NCI-H1417 treated with DMSO at 0.1 percent for 48 hours (cell line): ENCODE results near the gene CDC73.

Experiments
- DNase-seq: peaks from one replicate; lab custom pipeline; 2025; lab: John Stamatoyannopoulos, UW

Gene CDC73

DNA sequence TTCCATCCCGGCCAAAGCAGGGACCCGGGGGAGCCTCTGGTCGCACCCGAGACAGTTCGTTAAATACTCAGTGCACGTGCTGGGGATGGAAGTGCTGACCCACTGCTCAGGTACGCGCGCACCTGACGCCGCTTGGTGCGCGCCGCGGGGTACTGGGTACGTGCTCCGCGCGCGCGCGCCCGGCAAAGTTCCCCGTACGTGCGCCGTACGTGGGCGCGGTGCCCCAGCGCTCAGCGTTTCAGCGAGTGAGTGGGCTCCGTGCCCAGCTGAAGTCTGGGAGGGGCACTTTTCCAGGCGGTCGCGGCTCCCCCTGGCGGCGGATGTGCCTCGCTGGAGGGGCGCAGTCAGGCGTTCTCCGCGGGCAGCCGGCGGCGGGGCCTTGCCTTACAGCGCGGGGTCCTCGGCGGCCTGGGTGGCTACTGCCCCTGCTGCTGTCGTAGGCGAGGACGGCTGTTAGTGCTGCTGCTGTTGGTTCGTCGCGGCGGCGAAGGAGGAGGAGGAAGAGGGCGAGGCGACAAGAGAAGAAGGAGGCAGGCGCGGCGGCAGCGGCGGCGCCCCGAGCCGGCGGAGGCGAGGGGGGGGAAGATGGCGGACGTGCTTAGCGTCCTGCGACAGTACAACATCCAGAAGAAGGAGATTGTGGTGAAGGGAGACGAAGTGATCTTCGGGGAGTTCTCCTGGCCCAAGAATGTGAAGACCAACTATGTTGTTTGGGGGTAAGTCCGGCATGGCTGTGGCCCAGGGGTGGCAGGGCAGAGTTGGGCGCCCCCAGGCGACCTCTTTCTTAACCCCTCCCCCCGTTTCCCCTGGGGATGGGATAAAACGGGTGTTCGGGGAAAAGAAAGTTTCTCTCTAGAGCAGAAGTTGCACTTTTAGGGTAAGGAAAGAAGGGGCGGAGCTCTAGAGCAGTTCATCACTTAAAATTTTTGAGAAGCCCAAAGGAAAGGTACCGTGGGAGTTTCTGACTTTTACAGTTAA, at the start of gene CDC73:
TSS of gene CDC73 (plus strand) at position 416 of the 978 bp plus-strand sequence. CDS start at position 586, 170 bp downstream.
- peak; percentile 94 for DNase-seq

DNA sequence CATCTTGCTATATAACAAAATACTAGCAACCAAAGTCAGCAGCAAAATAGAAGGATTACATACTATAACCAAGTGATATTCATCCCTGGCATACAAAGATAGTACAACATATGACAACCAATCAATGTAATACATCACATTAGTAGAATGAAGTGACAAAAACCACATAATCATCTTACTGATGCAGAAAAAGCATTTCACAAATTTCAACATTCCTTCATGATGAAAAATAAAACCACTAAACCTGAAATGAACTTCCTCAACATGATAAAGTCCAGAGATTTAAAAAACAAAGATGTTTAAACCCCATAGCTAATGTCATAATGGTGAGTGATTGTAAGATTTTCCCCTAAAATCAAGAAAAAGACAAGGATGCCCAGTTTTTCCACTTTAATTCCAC, 43.8 kb upstream of the CDC73 start:
- DNase-seq = no peak

DNA sequence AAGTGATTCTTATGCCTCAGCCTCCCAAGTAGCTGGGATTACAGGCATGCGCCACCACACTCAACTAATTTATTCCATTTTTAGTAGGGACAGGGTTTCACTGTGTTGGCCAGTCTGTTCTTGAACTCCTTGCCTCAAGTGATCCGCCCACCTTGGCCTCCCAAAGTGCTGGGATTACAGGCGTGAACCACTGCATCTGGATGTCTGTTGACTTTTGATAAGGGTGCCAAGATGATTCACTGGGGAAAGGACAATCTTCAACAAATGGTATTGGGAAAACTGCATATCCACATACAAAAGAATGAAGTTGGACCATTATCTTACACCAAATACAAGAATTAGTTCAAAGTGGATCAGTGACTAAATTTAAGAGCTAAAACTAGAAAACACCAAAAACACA, 42.6 kb upstream of the CDC73 start:
- no peak for DNase-seq

DNA sequence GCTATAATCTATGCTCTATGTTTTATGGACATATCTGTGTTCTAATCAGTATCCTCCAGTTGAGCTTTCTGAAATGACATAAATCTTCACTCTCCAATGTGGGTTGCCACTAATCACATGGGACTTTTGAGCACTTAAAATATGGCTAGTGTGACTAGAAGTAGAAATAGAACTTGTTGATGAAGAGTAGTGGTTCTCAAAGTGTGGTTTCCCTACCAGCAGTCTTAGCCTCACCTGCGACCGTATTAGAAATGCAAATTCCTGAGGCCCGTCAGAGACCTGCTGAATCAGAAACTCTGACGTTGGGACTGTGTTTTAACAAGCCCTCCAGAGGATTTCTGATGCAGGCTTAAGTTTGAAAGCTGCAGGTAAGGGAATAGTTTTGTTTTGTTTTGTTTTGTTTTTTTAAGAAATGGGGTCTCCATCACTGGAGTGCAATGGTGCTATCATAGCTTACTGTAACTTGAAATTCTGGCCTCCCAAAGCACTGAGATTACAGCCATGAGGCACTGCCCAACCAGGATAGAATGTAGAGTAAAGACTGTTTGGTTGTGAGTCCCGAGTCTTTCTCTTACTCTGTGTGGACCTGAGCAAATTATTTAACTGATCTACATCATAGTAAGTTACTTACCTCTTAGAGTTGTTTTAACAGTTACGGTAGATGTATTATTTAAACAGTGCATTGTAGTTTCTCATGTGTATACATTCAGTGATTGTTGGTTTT, 38.3 kb upstream of the CDC73 start:
- no peak for DNase-seq

DNA sequence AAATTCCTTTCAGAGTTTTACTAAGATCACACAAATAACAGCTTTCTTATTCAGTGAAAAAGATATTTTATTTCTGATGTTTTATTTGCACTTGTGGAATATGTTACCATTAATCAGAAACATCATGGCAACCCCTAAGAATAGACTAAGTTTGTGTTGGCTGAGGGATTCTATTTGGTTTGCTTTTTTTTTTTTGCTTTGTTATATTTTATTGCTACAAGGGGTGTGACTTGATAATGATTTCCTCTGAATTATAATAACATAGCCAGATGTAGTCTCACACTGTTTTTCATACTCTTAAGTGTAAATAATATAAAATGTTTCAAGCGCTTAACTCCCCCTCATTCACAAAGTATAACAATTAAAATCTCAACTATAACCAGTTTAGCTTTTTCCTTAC, 36.6 kb upstream of the CDC73 start:
- no peak for DNase-seq

DNA sequence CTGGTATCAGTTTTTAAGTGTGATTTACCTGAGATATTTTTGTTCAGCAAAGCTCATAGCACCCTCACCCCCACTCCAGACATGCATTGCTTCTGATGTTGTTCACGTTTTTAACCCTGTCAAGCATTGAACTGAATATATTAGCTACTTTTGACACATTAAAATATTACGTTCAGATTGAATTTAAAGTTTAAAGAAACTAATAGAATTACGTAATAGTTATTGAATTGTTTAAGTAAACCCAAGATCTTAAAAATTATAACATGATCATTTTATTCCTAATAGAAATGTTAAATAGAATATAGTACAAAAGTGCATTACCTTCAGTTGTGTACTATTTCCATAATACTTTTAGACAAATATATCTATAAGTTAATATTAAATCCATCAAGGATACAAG, 35.5 kb upstream of the CDC73 start:
- no peak for DNase-seq

DNA sequence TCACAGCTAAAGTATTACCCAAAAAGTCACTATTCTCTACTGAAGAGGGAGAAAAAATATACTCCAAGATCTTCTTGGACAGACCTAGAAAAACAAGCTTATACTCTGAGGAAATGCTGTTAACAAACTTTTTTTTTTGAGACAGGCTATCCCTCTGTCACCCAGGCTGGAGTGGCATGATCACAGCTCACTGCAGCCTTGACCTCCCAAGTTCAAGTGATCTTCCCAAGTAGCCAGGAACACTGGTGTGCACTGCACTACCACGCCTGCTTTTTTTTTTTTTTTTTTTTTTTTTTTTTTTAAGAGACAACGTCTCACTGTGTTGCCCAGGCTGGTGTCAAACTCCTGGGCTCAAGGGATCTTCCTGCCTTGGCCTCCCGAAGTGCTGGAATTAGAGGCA, 33.9 kb upstream of the CDC73 start:
- DNase-seq = no peak

DNA sequence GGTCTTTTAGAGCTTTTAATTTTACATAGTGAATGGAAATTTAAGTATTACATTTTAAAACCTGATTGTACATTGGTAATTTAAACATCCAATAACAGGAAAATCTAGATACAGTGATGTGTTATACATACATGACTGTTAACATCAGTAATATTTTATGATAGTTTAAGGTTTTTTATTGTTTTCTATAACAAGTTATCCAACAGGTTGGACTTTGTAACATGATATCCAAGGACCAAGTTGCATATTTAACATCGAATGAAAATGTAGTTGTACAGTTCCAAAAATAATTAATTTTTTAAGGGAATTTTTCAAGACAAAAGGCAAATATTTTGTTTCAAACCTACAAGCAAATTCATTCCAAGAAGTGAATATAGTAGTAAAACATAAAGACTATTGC, 31.0 kb upstream of the CDC73 start:
- no peak for DNase-seq

DNA sequence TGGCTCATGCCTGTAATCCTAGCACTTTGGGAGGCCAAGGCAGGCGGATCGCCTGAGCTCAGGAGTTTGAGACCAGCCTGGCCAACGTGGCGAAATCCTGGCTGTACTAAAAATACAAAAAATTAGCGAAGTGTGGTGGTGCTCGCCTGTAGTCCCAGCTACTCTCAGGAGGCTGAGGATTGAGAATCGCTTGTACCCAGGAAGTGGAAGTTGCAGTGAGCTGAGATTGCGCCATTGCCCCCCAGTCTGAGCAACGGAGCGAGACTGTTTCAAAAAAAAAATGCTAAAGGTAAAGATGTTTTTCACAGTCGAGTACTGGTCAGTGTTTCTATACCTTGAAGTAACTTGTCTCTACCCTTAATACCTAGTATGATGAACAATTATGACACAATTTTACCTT, 27.7 kb upstream of the CDC73 start:
- no peak for DNase-seq

DNA sequence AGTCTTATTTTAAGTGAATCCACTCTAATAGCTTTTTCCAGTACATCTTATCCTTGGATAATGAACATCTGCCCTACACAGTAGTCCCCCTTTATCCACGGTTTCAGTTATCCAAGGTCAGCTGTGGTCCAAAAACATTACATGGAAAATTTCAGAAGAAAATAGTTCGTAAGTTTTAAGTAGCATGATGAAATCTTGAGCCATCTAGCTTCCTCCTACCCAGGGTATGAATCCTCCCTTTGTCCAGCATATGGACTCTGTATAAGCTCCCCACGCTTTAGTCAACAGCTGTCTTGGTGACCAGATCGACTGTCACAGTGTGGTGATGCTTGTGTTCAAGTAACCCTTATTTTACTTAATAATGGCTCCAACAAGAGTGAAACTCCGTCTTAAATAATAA, 19.2 kb upstream of the CDC73 start:
- no peak for DNase-seq

DNA sequence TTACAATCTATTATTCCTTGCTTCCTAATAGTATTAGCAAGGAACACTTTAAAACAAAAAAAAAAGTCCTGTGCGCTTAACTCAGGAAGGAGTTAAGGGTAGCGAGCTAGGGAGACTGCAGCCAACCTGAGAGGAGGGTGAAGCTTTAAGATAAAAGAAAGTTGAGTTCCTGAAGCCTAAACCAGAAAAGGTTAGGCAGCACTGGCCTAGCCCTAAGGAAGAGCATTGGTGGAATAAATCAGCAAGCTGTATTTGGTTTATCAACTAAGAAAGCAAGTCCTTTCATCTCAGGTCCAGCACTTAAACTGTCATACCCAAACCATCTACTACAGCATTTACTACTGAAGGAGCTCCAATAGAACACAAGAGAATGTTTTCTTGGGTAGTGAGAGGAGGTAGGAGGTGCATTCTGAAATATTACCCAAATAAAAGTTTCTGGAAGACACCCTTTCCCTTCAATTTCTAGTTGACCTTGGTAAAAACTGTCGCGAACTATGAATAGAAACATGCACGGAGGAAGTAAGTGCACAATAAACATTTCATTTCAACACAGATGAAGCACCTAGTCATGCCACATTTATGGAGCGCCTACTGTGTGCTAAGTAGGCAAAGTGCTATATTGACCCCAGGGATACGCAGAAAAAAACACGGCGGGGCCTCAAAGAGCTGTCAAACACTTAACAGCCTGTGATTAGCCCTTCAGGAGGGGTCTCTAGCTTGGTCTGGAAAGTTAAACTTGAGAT, 17.9 kb upstream of the CDC73 start:
- DNase-seq = no peak

DNA sequence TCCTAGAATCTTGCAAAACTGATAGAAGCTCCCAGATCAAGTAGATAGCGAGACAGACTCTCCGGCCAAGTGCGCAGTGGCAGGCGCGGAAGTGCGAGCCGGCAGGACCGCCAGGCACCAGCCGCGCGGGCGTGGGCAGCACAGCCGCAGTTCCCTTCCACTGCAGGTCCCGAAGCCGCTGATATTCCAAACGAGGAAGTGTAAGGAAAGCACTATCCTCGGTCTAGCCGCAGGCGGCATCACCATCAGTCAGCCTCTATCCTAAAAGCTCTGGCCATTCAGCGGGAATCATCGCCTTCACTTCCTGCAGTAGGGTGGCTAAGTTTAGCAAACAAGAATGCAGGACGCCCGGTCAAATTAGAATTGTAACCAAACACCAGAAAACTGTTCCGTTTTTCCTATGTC, 17.3 kb upstream of the CDC73 start:
- no peak for DNase-seq

DNA sequence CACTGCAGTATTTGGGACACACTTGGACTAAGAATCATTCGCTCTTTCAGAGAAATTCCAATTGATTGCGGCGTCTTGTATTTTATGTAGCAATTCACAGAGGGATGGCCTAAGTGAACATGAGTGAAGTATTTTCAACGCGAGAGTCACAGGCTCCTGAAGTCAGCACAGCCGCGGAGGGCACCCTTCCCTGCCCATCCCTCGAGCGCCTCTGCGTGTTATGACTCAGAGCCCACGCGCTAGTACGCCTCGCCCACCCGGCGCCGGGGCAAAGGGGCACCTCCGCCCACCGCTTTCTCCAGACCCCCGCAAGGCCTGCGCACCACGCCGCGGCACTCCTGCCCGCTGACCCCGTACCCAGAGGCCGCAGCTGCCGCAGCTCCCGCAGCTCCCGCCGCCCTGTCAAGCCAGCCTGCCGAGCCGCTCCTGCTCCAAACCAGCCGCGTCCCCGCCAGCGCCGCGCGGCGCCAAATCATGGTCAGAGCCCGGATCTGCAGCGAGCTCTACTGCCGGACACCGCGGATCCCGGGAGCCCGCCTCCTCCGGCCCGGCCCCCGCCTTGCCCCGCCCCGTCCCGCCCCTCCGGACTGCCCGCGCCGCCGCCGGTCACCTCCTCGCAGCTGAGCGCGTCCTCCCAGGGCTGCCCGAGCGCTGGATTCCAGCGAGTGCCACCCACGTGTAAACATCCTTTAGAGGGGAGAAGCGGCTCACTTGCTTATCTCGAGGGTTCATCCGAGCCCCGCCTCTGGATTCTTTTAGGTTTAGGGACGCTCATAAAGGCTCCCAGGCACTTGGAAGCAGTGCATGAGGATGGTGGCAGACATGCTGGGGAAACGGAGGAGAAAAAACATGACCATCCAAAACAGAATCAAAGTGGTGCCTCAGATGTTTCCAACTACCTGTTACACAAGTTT, 16.7 kb upstream of the CDC73 start, which contains the start of gene GLRX2:
TSS of gene GLRX2 (minus strand) at position 508 of the 914 bp plus-strand sequence. CDS start at position 476, 32 bp downstream.
- peak; percentile 46 for DNase-seq

DNA sequence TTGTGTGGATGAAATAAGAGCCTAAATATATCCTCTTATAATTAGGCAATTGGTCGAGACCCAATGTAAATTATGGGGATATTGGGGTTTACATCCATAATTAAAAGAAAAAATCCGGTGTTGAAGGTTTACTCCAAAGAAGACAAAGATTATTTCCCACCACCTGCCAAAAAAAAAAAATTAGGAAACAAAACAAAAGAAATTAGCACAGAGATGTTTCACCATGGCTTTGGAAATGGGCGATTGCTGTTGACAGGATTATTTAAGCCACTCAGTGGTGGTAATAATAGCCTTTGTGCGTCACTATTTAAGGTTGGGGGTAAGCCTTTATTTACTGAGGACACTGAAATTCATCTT, 16.0 kb upstream of the CDC73 start:
- DNase-seq = peak; percentile 14

DNA sequence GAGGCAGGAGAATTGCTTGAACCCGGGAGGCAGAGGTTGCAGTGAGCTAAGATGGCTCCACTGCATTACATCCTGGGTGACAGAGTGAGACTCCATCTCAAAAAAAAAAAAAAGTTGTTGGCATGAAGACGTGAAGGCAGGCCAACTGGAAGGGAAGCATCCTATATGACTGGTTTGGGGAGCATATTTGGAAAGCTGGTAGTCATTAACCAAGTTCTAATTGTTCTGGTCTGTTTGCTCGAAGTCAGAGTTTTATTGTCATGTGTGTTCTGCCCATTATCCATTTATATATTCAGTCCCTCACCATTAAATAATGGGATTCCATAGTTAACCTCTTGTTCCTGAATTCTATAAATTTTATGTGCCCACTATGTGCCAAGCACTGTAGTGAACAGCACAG, 13.4 kb upstream of the CDC73 start:
- DNase-seq = no peak

DNA sequence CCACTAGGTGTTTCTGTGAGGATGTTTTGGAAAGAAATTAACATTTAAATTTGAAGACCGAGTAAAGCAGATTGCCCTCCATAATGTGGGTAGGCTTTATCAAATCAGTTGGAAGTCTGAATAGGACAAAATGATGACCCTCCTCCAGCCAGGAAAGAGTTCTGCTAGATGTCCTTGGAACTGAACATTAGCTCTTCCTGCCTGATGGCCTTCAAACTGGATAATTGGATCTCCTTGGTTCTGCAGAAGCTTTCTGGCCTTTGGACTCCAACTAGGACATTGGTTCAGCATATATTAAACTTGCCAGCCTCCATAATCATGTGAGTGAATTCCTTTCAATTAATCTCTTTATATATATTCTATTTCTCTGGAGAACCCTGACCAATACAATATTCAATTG, 12.2 kb upstream of the CDC73 start:
- DNase-seq = no peak

DNA sequence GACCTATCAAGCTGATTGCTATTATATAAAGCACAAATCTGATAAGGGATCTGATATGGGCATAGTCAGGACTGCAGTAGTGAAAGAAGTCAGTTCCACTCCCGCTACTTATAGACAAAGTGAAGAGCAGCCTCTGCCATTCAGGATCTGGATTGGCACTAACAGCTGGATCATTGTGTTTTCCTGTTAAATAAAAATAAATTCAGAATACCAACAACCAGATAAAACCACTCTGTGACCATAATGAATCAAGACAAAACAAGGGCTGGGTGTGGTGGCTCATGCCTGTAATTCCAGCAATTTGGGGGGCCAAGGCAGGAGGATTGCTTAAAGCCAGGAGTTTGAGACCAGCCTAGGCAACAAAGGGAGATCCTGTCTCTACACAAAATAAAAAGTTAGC, 11.6 kb upstream of the CDC73 start:
- no peak for DNase-seq

DNA sequence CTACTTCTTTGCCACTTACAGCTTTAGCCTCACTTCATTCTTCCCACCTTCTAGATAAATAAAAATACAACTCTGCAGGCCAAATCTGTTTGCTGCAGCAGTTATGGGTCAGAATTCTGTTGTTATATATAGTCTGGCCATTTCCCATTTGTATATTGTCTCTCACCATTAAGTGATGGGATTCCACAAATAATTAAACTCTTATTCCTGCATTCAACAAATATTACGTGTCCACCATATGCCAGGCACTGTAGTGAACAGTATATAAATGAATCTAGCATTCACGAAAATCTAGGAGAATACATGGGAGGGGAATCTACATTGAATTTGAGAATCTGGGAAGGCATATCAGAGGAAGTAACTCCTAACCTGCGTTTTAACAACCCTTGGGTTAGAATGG, 11.0 kb upstream of the CDC73 start:
- no peak for DNase-seq

DNA sequence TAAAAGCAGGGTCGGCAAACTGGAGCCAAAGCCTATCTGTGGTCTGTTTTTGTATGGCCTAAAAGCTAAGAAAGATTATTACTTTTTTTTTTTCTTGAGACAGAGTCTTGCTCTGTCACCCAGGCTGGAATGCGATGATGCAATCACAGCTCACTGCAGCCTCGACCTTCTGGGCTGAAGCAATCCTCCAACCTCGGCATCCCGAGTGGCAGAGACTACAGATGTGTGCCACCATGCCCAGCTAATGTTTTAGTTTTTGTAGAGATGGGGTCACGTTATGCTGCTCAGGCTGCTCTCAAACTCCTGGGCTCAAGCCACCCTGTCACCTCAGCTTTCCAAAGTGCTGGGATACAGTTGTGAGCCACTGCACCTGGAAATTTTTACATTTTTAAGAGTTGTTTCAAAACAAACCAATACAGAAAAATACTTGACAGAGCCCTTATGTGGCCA, 10.2 kb upstream of the CDC73 start:
- no peak for DNase-seq

DNA sequence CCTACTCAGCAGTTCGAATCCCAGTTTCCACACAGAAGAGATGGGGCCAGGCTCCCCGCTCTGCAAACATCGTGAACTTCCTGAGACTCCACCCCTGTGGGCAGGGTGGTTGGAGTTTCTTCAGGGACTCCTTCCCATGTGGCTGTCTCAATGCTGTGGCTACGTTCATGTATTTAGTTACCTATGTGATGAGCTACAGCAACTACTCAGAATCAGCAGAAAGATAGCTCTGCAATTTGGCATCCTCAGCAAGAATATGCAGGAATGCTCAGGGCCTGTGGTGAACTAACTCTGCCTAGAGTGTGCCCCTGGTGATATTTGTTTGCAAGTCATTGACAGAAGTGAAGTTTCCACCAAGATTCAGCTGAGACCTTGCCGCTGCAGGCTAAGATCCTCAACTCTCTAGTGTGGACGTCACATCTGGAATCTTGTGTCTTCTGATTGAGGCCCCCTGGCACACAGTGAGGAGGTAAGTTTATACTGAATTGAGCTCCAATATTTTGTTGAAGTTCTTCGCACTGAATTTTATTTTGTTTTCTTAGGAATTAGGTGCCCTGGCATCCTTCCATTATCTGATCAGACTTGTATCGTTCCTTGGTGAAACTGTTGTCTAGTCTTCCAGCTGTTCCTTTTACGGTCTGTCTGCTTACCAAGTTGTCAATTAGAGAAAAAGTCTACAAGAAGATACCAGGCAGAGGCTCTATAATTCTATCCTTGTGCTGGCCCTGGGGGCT, 8.4 kb upstream of the CDC73 start:
- no peak for DNase-seq

DNA sequence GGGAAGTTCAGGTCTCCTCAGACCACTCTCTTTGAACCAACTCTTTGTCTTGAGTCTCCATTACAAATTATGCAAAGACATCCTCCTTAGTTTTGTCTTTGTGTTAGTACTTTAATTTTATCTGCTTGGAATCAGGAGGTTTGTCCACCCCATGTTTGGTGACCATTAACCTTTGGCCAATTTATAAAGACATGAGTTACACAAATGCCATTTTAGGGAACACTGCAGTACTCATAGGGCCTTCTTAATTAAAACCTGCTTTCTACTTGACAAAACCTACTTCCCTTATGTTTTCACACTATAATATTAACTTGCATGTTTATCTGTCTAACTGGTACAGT, 7.9 kb upstream of the CDC73 start:
- no peak for DNase-seq
